ENCODE results near the gene MPV17. TPM values are rescaled to one million over a fixed set of nuclear protein-coding genes. Genes with fewer than 3 reads are reported as not detected.

MPV17 gene
- total RNA-seq, 4 donors from 2014 or later, result 92.9 to 151 (median 116) TPM

GRCh38 chr2:27264753-27265535, 58.0 kb downstream of the MPV17 start:
- intact Hi-C loops (cut with DNase I), result no loop called here
- TF ChIP-seq CTCF (IDR thresholded peaks at IDR 0.05) (peak in 4 of 6 experiments; percentile 30 to 61 (median 50)), POLR2A (IDR thresholded peaks at IDR 0.05) (no peak)
- H3K27me3 ChIP-seq, result peaks cover 29% of the 10 kb centered on the region
- H3K9me3 ChIP-seq, result no peaks in the 10 kb centered on the region
- H3K4me1 ChIP-seq, result peaks cover 30 to 38% of the 10 kb centered on the region in 2 donors
- H3K36me3 ChIP-seq, result no peaks in the 10 kb centered on the region
- peak overlapping the region in 1 of 3 donors; percentile 14 for H3K4me3 ChIP-seq (replicated peaks in 1 of 3)
- H3K27ac ChIP-seq, result no peak overlapping the region
- 9% methylated on average over 17 to 20 of the region's 56 CpGs for WGBS, 2 donors
- peak; percentile 73 to 81 for DNase-seq

- peaks cover 29% of the 10 kb centered on the region for H3K27me3 ChIP-seq
- WGBS, 2 donors, result 0 to 2% methylated on average over 14 to 23 of the region's 38 CpGs
- H3K9me3 ChIP-seq, result no peaks in the 10 kb centered on the region
- intact Hi-C loops (cut with DNase I), result no loop called here
- peak overlapping the region in 1 of 3 donors; percentile 14 for H3K4me3 ChIP-seq (replicated peaks in 1 of 3)
- peaks cover 30 to 38% of the 10 kb centered on the region in 2 donors for H3K4me1 ChIP-seq
- H3K36me3 ChIP-seq, result no peaks in the 10 kb centered on the region
- TF ChIP-seq POLR2A (IDR thresholded peaks at IDR 0.05) (no peak), CTCF (IDR thresholded peaks at IDR 0.05) (no peak)
- no peak overlapping the region for H3K27ac ChIP-seq
- DNase-seq, result no peak
These were observed 58.6 kb downstream of the MPV17 start for GRCh38 chr2:27264253-27264752.

GRCh38 chr2:27263287-27264252, 59.3 kb downstream of the MPV17 start:
- TF ChIP-seq CTCF (IDR thresholded peaks at IDR 0.05) (no peak), POLR2A (IDR thresholded peaks at IDR 0.05) (no peak)
- Histone ChIP-seq H3K4me3 (replicated peaks in 1 of 3) (peak overlapping the region in 2 of 3 donors; percentile 12 to 47), H3K36me3 (no peaks in the 10 kb centered on the region), H3K9me3 (no peaks in the 10 kb centered on the region), H3K27me3 (peaks cover 29% of the 10 kb centered on the region), H3K27ac (no peak overlapping the region), H3K4me1 (peaks cover 30 to 38% of the 10 kb centered on the region in 2 donors)
- 3% methylated on average over 29 to 37 of the region's 46 CpGs for WGBS, 2 donors
- intact Hi-C loops (cut with DNase I), result no loop called here
- DNase-seq, result no peak

GRCh38 chr2:27262379-27263286, 60.3 kb downstream of the MPV17 start, which contains the start of gene SLC30A3:
SLC30A3 (minus strand) TSS chr2:27263047; CDS start chr2:27262906, 141 bp downstream.
- no peaks in the 10 kb centered on the region for H3K9me3 ChIP-seq
- H3K36me3 ChIP-seq, result no peaks in the 10 kb centered on the region
- H3K27me3 ChIP-seq, result peaks cover 29% of the 10 kb centered on the region
- peak; percentile 51 to 65 for DNase-seq
- H3K4me3 ChIP-seq (replicated peaks in 1 of 3), result peak within 1 kb of the TSS in 2 of 3 donors; percentile 12 to 47
- no peak within 1 kb of the TSS for H3K27ac ChIP-seq
- TF ChIP-seq CTCF (IDR thresholded peaks at IDR 0.05) (no peak), POLR2A (IDR thresholded peaks at IDR 0.05) (no peak)
- WGBS, 2 donors, result 0% methylated on average over 5 to 7 of the region's 96 CpGs
- H3K4me1 ChIP-seq, result peaks cover 30 to 38% of the 10 kb centered on the region in 2 donors
- intact Hi-C loops (cut with DNase I), result no loop called here
